Neural cell (in vitro differentiated cells): Measurements from ENCODE around the gene PLD1. TPM values are rescaled to one million over a fixed set of nuclear protein-coding genes. Genes with fewer than 3 reads are reported as not detected.

Experiments
- H2AFZ ChIP-seq: fragments of 200-600, 300-800 bp; sonication (generic), shearing (Covaris generic); 2 replicates; pipeline ENCODE4 v1.6.0; 2014; ENCODE audit warnings: low read depth, mild to moderate bottlenecking, antibody characterized with exemption, low read length, moderate library complexity
- H3F3A ChIP-seq: fragments of 200-600 bp; shearing (Covaris generic); 2 replicates; pipeline ENCODE4 v1.6.1; 2016; ENCODE audit warnings: mild to moderate bottlenecking, moderate library complexity, mixed read lengths, antibody characterized with exemption, low read length; ENCODE audit not compliant: insufficient read depth, poor library complexity, severe bottlenecking
- H3K27ac ChIP-seq: fragments of 200-600, 300-800 bp; sonication (generic), shearing (Covaris generic); 2 replicates; pipeline ENCODE4 v1.5.1; 2014; ENCODE audit warnings: mild to moderate bottlenecking, low read length, moderate library complexity
- H3K27me3 ChIP-seq: fragments of 300-800, 200-600 bp; sonication (generic), shearing (Covaris generic); 2 replicates; pipeline ENCODE4 v1.6.0; 2014; ENCODE audit warnings: mild to moderate bottlenecking, low read depth, low read length, moderate library complexity; ENCODE audit not compliant: insufficient read depth
- H3K36me3 ChIP-seq: fragments of 300-800, 200-600 bp; sonication (generic), shearing (Covaris generic); 2 replicates; pipeline ENCODE4 v1.5.1; 2014; ENCODE audit warnings: mild to moderate bottlenecking, antibody characterized with exemption, low read length, moderate library complexity; ENCODE audit not compliant: insufficient read depth
- H3K4me2 ChIP-seq: fragments of 300-800, 200-600 bp; sonication (generic), shearing (Covaris generic); 2 replicates; pipeline ENCODE4 v1.6.0; 2014; ENCODE audit warnings: mild to moderate bottlenecking, low read length
- H3K4me3 ChIP-seq: fragments of 300-800, 200-600 bp; sonication (generic), shearing (Covaris generic); 2 replicates; pipeline ENCODE4 v1.5.1; 2014; ENCODE audit warnings: mild to moderate bottlenecking, low read length, moderate library complexity
- H3K79me2 ChIP-seq: fragments of 200-600 bp; shearing (Covaris generic); replicated peaks from 2 replicates; pipeline ENCODE4 v1.6.0; 2014; ENCODE audit warnings: mild to moderate bottlenecking, low read length, moderate library complexity; ENCODE audit not compliant: insufficient read depth
- H3K9ac ChIP-seq: fragments of 300-800, 200-600 bp; sonication (generic), shearing (Covaris generic); 2 replicates; pipeline ENCODE4 v1.6.1; 2016; ENCODE audit warnings: mild to moderate bottlenecking, low read length, mixed read lengths
- H3K9me2 ChIP-seq: fragments of 200-600 bp; shearing (Covaris generic); 2 replicates; pipeline ENCODE4 v1.6.1; 2016; ENCODE audit warnings: mild to moderate bottlenecking, low read length, mixed read lengths; ENCODE audit not compliant: insufficient read depth
- H3K9me3 ChIP-seq: fragments of 200-600, 300-800 bp; sonication (generic), shearing (Covaris generic); 2 replicates; pipeline ENCODE4 v1.6.1; 2016; ENCODE audit warnings: mild to moderate bottlenecking, mixed run types, low read length, moderate library complexity, mixed read lengths
- H4K20me1 ChIP-seq: fragments of 200-600 bp; shearing (Covaris generic); 2 replicates; pipeline ENCODE4 v1.6.1; 2016; ENCODE audit warnings: mild to moderate bottlenecking, mixed run types; ENCODE audit not compliant: insufficient read depth
- CTCF ChIP-seq: fragments of 450-650 bp; IDR thresholded peaks from 2 replicates; pipeline ENCODE4 v1.5.1; 2014; ENCODE audit warnings: antibody characterized with exemption, mild to moderate bottlenecking, moderate library complexity; ENCODE audit not compliant: poor library complexity, severe bottlenecking
- EP300 ChIP-seq: fragments of 450-650 bp; conservative IDR thresholded peaks from 2 replicates; pipeline ENCODE4 v1.6.1; 2014; ENCODE audit warnings: antibody characterized with exemption, mild to moderate bottlenecking, moderate library complexity; ENCODE audit not compliant: poor library complexity, severe bottlenecking
- EZH2 ChIP-seq: fragments of 200-600, 300-800 bp; shearing (Covaris generic), sonication (generic); IDR thresholded peaks from 2 replicates; pipeline ENCODE4 v1.6.1; 2014; ENCODE audit warnings: antibody characterized with exemption, low read length, borderline replicate concordance, mild to moderate bottlenecking; ENCODE audit not compliant: insufficient read depth, poor library complexity, severe bottlenecking
- MXI1 ChIP-seq: fragments of 450-650 bp; conservative IDR thresholded peaks from 2 replicates; pipeline ENCODE4 v1.6.1; 2014; ENCODE audit warnings: antibody characterized with exemption, mild to moderate bottlenecking; ENCODE audit not compliant: poor library complexity, severe bottlenecking
- POLR2AphosphoS5 ChIP-seq: IDR thresholded peaks from 2 replicates; pipeline ENCODE4 v1.6.1; 2012
- RAD21 ChIP-seq: fragments of 450-650 bp; conservative IDR thresholded peaks from 2 replicates; pipeline ENCODE4 v1.6.1; 2014; ENCODE audit warnings: antibody characterized with exemption, mild to moderate bottlenecking, moderate library complexity
- REST ChIP-seq: IDR thresholded peaks from 2 replicates; pipeline ENCODE4 v1.6.1; 2012; ENCODE audit warnings: borderline replicate concordance
- SMC3 ChIP-seq: fragments of 450-650 bp; conservative IDR thresholded peaks from 2 replicates; pipeline ENCODE4 v1.6.1; 2014; ENCODE audit warnings: antibody characterized with exemption, mild to moderate bottlenecking, moderate library complexity; ENCODE audit not compliant: poor library complexity
- TAF1 ChIP-seq: IDR thresholded peaks from 2 replicates; pipeline ENCODE4 v1.6.1; 2012; ENCODE audit warnings: low read depth
- polyA plus RNA-seq: library from polyadenylated mRNA; depleted of rRNA; stranded (reverse); fragments of >200 nt; gene quantifications from 2 replicates; pipeline ENCODE4 v1.2.3, GENCODE V29; 2014

The PLD1 gene
- polyA plus RNA-seq, 1 donor from 2014 or later = 0.06 TPM

GRCh38 chr3:171812811-171813210, 2.5 kb upstream of the PLD1 start:
- Histone ChIP-seq H3F3A (no peaks in the 10 kb centered on the region), H3K9ac (no peak overlapping the region), H3K9me2 (no peaks in the 10 kb centered on the region), H3K4me3 (no peak overlapping the region), H2AFZ (no peak overlapping the region), H3K27ac (no peak overlapping the region), H3K79me2 (no peaks in the 10 kb centered on the region), H3K4me2 (no peak overlapping the region), H3K36me3 (no peaks in the 10 kb centered on the region), H4K20me1 (no peaks in the 10 kb centered on the region), H3K9me3 (no peaks in the 10 kb centered on the region), H3K27me3 (peaks cover 25% of the 10 kb centered on the region)
- TF ChIP-seq EZH2 (no peak), RAD21 (no peak), TAF1 (no peak), SMC3 (no peak), CTCF (no peak), REST (no peak), EP300 (no peak), POLR2AphosphoS5 (no peak), MXI1 (no peak)

GRCh38 chr3:171811913-171812335, 1.6 kb upstream of the PLD1 start:
- H3K4me2 ChIP-seq = no peak overlapping the region

More at GRCh38 chr3:171811913-171812335, 1.6 kb upstream of the PLD1 start:
- H3K4me3 ChIP-seq = no peak overlapping the region
- H3K9me3 ChIP-seq = no peaks in the 10 kb centered on the region
- no peaks in the 10 kb centered on the region for H3F3A ChIP-seq
- no peaks in the 10 kb centered on the region for H3K9me2 ChIP-seq
- no peaks in the 10 kb centered on the region for H3K79me2 ChIP-seq
- H3K27me3 ChIP-seq = peaks cover 25% of the 10 kb centered on the region
- H4K20me1 ChIP-seq = no peaks in the 10 kb centered on the region
- no peak overlapping the region for H2AFZ ChIP-seq
- H3K36me3 ChIP-seq = no peaks in the 10 kb centered on the region
- H3K27ac ChIP-seq = no peak overlapping the region
- no peak overlapping the region for H3K9ac ChIP-seq
- TF ChIP-seq EP300 (no peak), EZH2 (no peak), POLR2AphosphoS5 (no peak), CTCF (no peak), REST (no peak), TAF1 (no peak), MXI1 (no peak), RAD21 (no peak), SMC3 (no peak)
